TTC549 (cell line): ENCODE results near the gene SLC25A10.

ENCODE experiments used
- FAIRE-seq: peaks from 2 replicates; lab custom pipeline; 2012; peaks lifted over from hg19 to GRCh38; lab: Jason Lieb, UNC

Gene SLC25A10

GRCh38 chr17:81706757-81707624, 5.1 kb upstream of the SLC25A10 start:
- no peak for FAIRE-seq

DNA sequence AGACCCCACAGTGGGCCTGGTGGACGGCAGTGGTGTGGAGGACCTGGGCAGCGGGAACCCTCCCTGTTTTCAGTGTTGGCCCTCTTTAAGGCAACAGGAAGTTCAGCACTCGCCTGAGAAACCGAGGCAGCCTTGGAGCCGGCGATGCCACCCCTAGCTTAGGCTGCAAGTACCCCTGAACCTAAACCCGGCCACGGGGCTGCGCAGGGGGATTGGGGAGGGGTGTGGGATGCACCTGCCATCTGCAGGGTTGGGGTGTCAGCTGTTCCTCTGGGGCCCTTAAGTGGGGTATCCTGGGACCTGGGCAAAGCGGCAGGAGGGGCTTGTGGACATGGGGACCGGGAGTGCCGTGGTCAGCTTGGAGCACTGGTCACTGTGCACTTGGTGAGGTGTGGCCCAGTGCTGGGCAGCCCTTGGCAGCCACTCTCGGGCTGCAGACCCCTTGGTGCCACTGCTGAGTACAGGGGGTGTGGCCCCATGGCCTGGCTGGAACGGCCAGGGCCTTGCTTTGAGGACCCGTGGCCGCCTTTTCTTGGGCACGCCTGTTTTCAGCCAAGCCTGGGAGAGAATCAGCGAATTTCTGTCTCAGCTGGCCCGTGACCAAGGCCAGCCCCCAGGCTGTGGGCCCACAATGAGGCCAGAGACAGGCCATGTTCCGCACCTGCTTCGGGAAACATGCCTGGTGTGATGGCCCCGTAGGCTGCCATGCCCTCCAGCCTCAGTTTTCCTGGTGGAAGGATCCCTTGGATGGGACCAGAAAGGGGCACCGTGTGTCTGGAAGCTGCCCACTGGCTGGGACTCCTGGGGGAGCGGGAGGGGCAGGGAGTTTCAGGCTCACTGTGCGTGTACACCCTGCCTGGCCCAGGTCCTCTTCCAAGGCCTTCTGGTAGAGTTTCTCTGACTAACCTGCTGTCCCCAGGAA, 4.1 kb upstream of the SLC25A10 start:
- FAIRE-seq, result no peak

DNA sequence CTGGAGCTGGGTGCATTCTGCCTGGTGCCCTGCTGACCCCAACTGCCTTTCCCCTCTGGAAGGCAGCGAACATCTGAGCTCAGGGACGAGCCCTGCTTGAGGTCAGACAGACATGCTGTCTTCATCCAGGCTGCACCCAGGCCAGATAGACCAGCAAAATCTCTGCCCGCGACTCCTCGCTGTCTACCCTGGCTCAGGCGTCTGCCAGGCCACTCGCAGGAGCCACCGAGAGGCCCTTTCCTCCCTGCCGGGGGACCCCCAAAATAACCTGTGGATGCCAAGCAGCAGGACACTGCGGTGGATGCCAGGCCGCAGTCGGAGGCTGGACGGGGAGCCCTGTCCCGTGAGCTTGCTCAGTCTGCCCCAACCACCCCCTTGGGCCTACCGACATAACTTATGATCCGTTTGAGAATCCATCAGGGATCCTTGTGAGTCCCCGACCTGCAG, 3.3 kb upstream of the SLC25A10 start:
- FAIRE-seq, result no peak

GRCh38 chr17:81710514-81711308, 1.4 kb upstream of the SLC25A10 start:
- FAIRE-seq, result no peak

DNA sequence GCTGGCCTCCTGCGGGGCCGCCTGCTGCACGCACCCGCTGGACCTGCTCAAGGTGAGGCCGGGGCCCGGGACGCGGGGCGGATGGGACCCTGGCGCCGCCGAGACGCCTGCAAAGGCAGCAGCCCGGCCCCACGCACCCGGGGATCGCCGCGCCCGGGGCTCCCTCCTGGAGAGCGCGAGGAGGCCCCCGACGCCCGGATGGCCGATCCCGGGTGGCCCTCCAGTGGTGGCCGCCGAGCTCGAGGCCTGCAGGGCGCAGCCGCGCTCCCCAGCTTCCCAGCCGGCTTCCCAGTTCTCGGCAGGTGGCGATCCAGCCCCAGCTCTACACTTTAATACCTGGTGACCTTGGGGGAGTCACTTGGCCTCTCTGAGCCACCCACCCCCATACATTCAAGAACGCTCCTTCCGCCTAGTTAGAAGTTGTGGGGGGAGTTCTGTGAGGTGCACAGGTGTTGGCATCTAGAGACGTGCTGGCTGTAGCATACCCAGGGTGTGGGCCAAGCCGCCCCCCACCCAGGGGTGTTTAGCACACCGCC, 452 bp downstream of the SLC25A10 start:
- no peak for FAIRE-seq

DNA sequence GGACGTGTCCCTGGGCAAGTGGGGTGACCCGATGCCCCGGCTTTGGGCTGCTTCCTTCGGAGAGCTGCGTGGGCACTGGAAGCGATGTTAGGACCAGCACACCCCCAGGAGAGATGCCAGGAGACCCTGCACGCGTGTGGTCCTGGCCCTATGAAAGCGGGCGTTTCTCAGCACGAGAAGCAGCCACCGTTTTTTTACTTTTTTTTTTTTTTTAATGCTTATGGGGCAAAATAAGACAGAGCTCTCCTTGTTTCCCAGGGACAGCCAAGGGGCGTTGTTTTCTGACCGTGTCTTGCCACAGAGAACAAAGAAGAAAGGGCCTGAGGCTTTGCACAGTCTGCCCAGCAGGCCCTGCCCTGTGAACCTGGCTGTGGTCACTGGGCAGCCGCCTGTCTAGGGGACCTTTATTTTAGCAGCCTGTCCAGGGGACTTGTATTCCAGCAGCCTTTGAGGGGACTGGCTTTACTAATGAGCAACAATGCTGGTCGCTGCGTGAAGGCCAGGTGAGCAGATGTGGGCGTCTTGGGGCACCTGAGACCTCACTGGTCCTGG, 996 bp downstream of the SLC25A10 start:
- FAIRE-seq, result no peak

GRCh38 chr17:81713556-81714411, 1.7 kb downstream of the SLC25A10 start:
- no peak for FAIRE-seq

DNA sequence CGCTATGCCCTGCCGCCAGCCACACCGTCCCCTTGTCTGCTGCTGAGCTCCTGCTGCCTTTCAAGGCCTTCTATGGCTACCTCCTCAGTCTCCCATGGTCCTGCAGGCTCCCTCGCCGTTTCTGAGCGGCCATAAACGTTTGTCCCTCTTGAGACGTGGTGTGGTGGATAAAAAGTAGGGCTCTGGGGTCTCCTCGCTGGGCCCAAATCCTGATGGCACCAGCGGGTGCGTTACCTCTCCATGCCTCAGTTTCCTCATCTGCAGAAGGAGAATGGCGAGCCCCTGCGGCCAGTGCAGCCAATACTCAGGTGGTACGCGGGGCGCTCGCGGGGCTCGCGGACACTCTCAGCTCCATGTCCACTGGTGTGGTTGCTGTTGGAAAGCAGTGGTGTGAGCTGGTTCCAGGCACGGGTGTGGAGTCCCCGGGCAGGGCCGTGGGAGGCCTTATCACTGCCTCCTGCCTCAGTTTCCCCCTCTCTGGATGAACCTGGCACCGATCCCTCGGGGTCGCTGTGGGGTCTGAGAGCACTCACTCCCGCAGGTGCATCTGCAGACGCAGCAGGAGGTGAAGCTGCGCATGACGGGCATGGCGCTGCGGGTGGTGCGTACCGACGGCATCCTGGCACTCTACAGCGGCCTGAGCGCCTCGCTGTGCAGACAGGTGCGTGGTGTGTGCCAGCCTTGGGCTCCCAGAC, 2.5 kb downstream of the SLC25A10 start:
- FAIRE-seq, result no peak

DNA sequence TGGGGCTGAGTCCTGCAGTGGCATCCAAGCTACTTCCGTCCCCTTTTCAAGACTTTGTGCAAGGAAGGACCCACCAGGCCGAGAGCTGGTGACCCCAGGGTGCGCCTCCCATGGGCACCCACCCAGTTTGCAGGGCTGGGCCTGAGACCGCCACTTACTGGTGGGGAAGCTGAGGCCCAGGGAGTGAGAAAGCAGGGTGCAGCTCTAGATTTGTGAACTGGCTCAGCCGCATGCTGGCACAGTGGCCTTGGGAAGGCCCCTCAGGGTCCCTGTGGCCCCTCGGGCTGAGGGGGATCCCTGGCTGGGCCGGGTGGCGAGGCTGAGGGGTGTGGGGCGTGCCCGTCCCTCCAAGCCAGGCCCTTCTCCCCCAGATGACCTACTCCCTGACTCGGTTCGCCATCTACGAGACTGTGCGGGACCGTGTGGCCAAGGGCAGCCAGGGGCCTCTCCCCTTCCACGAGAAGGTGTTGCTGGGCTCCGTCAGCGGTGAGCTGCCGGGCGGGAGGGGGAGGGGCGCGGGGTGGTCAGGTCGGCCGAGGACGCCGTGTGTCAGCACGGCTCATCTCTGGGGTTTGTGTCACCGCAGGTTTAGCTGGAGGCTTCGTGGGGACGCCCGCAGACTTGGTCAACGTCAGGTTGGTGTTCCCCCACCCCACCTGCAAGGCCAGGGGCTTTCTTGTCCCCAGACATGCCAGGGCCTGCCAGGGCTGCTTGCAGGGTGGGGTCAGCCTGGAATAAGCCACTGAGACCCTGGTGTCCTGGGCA, 3.2 kb downstream of the SLC25A10 start:
- no peak for FAIRE-seq

- FAIRE-seq, result no peak
These were observed 4.0 kb downstream of the SLC25A10 start for GRCh38 chr17:81715872-81716673.

GRCh38 chr17:81716674-81716996, 4.6 kb downstream of the SLC25A10 start:
- FAIRE-seq, result no peak

DNA sequence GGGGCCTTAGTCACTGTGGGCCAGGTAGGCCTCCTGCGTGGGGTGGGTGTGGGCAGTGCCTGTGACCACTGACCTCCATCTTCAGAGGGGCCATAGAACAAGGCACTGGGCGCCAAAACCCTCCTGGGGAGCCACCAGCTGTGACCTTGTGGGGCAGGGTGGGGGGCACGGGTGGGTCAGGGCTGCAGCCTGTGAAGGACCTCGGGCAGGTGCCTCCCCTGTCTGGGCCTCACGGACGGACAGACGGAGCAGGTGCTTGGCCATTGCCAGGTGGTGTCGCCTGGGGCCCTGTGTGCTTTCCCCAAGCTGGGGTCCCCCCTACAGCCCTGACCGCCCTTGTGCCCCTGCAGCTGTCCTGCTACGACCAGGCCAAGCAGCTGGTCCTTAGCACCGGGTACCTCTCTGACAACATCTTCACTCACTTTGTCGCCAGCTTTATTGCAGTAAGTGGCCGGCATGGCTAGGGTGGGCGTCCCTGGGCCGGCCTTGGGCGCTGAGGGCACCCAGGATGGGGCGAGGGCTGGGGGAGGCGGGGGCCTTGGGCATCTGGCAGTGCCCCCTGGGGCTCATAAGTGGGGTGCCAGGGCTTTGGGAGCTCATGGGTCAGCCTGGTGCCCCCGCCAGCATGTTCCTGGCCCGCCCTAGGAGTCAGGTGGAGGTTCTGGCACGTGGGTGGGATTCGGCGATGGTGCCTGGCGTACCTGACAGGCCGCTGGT, 5.1 kb downstream of the SLC25A10 start:
- FAIRE-seq, result no peak

GRCh38 chr17:81717766-81718089, 5.6 kb downstream of the SLC25A10 start:
- FAIRE-seq, result no peak

GRCh38 chr17:81719410-81720266, 7.6 kb downstream of the SLC25A10 start:
- no peak for FAIRE-seq

DNA sequence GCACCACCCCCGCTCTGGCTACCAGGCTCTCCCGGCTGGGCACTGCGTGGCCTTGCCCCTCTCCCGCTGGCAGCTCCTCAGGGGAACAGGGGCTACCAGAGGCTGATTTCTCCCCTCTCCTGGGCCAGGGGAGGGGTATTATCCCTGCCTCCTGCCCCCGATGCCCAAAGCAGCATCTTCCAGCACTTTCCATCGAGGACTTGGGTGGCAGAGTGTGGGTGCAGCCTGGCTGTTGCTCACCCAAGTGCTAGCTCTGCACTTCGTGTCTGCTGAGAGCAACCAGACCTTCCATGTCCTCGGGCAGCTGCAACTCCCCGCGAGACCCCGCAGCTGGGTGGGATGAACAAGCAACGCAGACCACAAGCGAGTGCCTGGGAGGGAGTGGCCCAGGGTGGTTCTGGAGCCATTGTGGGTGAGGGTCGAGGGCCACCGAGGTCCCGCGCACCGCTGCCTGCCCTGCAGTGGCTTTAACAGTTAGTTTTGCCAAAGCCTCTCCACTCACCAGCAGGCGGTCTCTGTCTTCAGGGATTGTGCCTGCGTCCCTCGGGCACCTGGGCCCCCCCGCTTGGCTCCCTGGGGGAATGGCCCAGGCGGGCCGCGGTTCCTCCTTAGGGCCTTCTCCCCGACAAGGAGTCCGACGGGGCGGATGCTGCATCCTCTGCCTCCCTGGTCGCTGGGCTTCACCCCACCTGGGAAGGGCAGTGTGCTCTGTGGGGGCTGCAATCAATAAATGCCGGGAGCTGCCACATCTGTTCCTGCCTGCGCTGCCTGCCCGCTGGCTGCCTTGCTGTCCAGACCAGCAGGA, 8.4 kb downstream of the SLC25A10 start:
- FAIRE-seq, result no peak
